ENCODE data around the gene CLDN12. TPM values are rescaled to one million over a fixed set of nuclear protein-coding genes. Genes with fewer than 3 reads are reported as not detected.

CLDN12 gene
- polyA plus RNA-seq, 1 experiment, result 71.0 TPM

GRCh38 chr7:90412458-90413184, 9.4 kb downstream of the CLDN12 start:
- CTCF ChIA-PET, result interaction anchor here (1.5 kb wide), 1 partner anchor 15 kb away, joined by 4 read pairs; no protein-coding TSS in a partner anchor
- Histone ChIP-seq H3K36me3 (ENCODE audit: control insufficient read depth, insufficient read depth, low read length) (peaks cover 6% of the 10 kb centered on the region), H3K27me3 (ENCODE audit: control insufficient read depth, insufficient read depth, low read length) (no peaks in the 10 kb centered on the region), H3K4me3 (ENCODE audit: low read depth, low read length) (no peak overlapping the region)
- POLR2A ChIA-PET, result no interaction called here
- DNase-seq (ENCODE audit: low read depth), result no peak
- TF ChIP-seq CTCF (IDR thresholded peaks at IDR 0.05; ENCODE audit: insufficient read depth, low read depth, low read length), result 0 out of 2 replicates have a peak, but pooled peaks have one; percentile 10

- ChIA-PET CTCF (interaction anchor here (0.8 to 1.5 kb wide), 2 partner anchors 15 to 1602 kb away, joined by 3 to 4 read pairs; no protein-coding TSS in a partner anchor), POLR2A (no interaction called here)
- Histone ChIP-seq H3K27me3 (ENCODE audit: control insufficient read depth, insufficient read depth, low read length) (no peaks in the 10 kb centered on the region), H3K36me3 (ENCODE audit: control insufficient read depth, insufficient read depth, low read length) (peaks cover 6% of the 10 kb centered on the region), H3K4me3 (ENCODE audit: low read depth, low read length) (no peak overlapping the region)
- no peak for TF ChIP-seq CTCF (IDR thresholded peaks at IDR 0.05; ENCODE audit: insufficient read depth, low read depth, low read length)
- no peak for DNase-seq (ENCODE audit: low read depth)
Measured at GRCh38 chr7:90413185-90413528, 9.9 kb downstream of the CLDN12 start.

GRCh38 chr7:90421651-90422050, 18.4 kb downstream of the CLDN12 start:
- ChIA-PET CTCF (interaction anchor here (1.3 kb wide), 1 partner anchor 12 kb away, joined by 3 read pairs; no protein-coding TSS in a partner anchor), POLR2A (no interaction called here)
- TF ChIP-seq CTCF (IDR thresholded peaks at IDR 0.05; ENCODE audit: insufficient read depth, low read depth, low read length), result no peak
- no peak overlapping the region for H3K4me3 ChIP-seq (ENCODE audit: low read depth, low read length)
- DNase-seq (ENCODE audit: low read depth), result no peak
- no peaks in the 10 kb centered on the region for H3K36me3 ChIP-seq (ENCODE audit: control insufficient read depth, insufficient read depth, low read length)
- no peaks in the 10 kb centered on the region for H3K27me3 ChIP-seq (ENCODE audit: control insufficient read depth, insufficient read depth, low read length)

- no peak overlapping the region for H3K4me3 ChIP-seq (ENCODE audit: low read depth, low read length)
- CTCF ChIA-PET, result interaction anchor here (2.1 kb wide), 1 partner anchor 9 kb away, joined by 5 read pairs; no protein-coding TSS in a partner anchor
- H3K36me3 ChIP-seq (ENCODE audit: control insufficient read depth, insufficient read depth, low read length), result no peaks in the 10 kb centered on the region
- H3K27me3 ChIP-seq (ENCODE audit: control insufficient read depth, insufficient read depth, low read length), result no peaks in the 10 kb centered on the region
- TF ChIP-seq CTCF (IDR thresholded peaks at IDR 0.05; ENCODE audit: insufficient read depth, low read depth, low read length), result no peak
- POLR2A ChIA-PET, result no interaction called here
- no peak for DNase-seq (ENCODE audit: low read depth)
Measured at GRCh38 chr7:90424720-90425119, 21.5 kb downstream of the CLDN12 start.

- CTCF ChIA-PET, result interaction anchor here (1.7 to 2.1 kb wide), 2 partner anchors 9 to 109 kb away, joined by 3 to 5 read pairs; no protein-coding TSS in a partner anchor
- no peak overlapping the region for H3K4me3 ChIP-seq (ENCODE audit: low read depth, low read length)
- no peak for DNase-seq (ENCODE audit: low read depth)
- H3K27me3 ChIP-seq (ENCODE audit: control insufficient read depth, insufficient read depth, low read length), result no peaks in the 10 kb centered on the region
- H3K36me3 ChIP-seq (ENCODE audit: control insufficient read depth, insufficient read depth, low read length), result no peaks in the 10 kb centered on the region
- TF ChIP-seq CTCF (IDR thresholded peaks at IDR 0.05; ENCODE audit: insufficient read depth, low read depth, low read length), result no peak
- POLR2A ChIA-PET, result no interaction called here
Measured at GRCh38 chr7:90425376-90425775, 22.1 kb downstream of the CLDN12 start.

Data from BJ (cell line).